ENCODE measurements around the gene POLD2. TPM values are rescaled to one million over a fixed set of nuclear protein-coding genes. Genes with fewer than 3 reads are reported as not detected.
A peak's percentile ranks its signal among the peaks of the same experiment; 100 is the strongest.
"Not testable (repeated sequence)": the region's sequence is repeated elsewhere in the genome, so short reads cannot be mapped to it uniquely, and the experiment has no call there.

POLD2 gene
- total RNA-seq, 1 experiment from 2014 or later: 186 TPM

GRCh38 chr7:44126574-44126973, 3.2 kb upstream of the POLD2 start:
- H3K27me3 ChIP-seq, H3K9me3 ChIP-seq, DNase-seq, H3K4me3 ChIP-seq, H3K36me3 ChIP-seq: not testable (repeated sequence)

- DNase-seq: no peak
- Histone ChIP-seq H3K36me3 (peaks cover 25% of the 10 kb centered on the region), H3K27me3 (no peaks in the 10 kb centered on the region), H3K9me3 (no peaks in the 10 kb centered on the region), H3K4me3 (no peak overlapping the region)
These were observed 1.5 kb upstream of the POLD2 start for GRCh38 chr7:44124822-44125202.

GRCh38 chr7:44122529-44122928, 819 bp downstream of the POLD2 start:
- H3K27me3 ChIP-seq: no peaks in the 10 kb centered on the region
- no peaks in the 10 kb centered on the region for H3K9me3 ChIP-seq
- H3K36me3 ChIP-seq: peaks cover 38% of the 10 kb centered on the region
- peak overlapping the region; percentile 71 for H3K4me3 ChIP-seq
- DNase-seq: no peak

- peak overlapping the region; percentile 71; the same call in 1 of the 2 replicates for H3K4me3 ChIP-seq
- H3K36me3 ChIP-seq: peaks cover 39% of the 10 kb centered on the region
- no peak for DNase-seq
- no peaks in the 10 kb centered on the region for H3K27me3 ChIP-seq
- no peaks in the 10 kb centered on the region for H3K9me3 ChIP-seq
These were observed 1.5 kb downstream of the POLD2 start for GRCh38 chr7:44121761-44122420.

GRCh38 chr7:44120395-44120794, 3.0 kb downstream of the POLD2 start:
- DNase-seq: no peak
- Histone ChIP-seq H3K4me3 (no peak overlapping the region), H3K27me3 (no peaks in the 10 kb centered on the region), H3K36me3 (peaks cover 51% of the 10 kb centered on the region), H3K9me3 (no peaks in the 10 kb centered on the region)

GRCh38 chr7:44119829-44120380, 3.4 kb downstream of the POLD2 start:
- no peak for DNase-seq
- H3K36me3 ChIP-seq: peaks cover 54% of the 10 kb centered on the region
- no peaks in the 10 kb centered on the region for H3K9me3 ChIP-seq
- no peak overlapping the region for H3K4me3 ChIP-seq
- no peaks in the 10 kb centered on the region for H3K27me3 ChIP-seq

- Histone ChIP-seq H3K4me3 (no peak overlapping the region), H3K27me3 (no peaks in the 10 kb centered on the region), H3K36me3 (peaks cover 72% of the 10 kb centered on the region), H3K9me3 (no peaks in the 10 kb centered on the region)
- no peak for DNase-seq
These were observed 5.4 kb downstream of the POLD2 start for GRCh38 chr7:44117801-44118429.

- DNase-seq: no peak
- Histone ChIP-seq H3K27me3 (no peaks in the 10 kb centered on the region), H3K9me3 (no peaks in the 10 kb centered on the region), H3K4me3 (no peak overlapping the region), H3K36me3 (peaks cover 78% of the 10 kb centered on the region)
These were observed 6.3 kb downstream of the POLD2 start for GRCh38 chr7:44116789-44117666.

- DNase-seq: no peak
- Histone ChIP-seq H3K4me3 (no peak overlapping the region), H3K36me3 (peaks cover 76% of the 10 kb centered on the region), H3K27me3 (no peaks in the 10 kb centered on the region), H3K9me3 (no peaks in the 10 kb centered on the region)
These were observed 7.1 kb downstream of the POLD2 start for GRCh38 chr7:44116087-44116788.

GRCh38 chr7:44114586-44115310, 8.6 kb downstream of the POLD2 start:
- no peak overlapping the region for H3K4me3 ChIP-seq
- H3K9me3 ChIP-seq: no peaks in the 10 kb centered on the region
- no peaks in the 10 kb centered on the region for H3K27me3 ChIP-seq
- peaks cover 75% of the 10 kb centered on the region for H3K36me3 ChIP-seq
- no peak for DNase-seq

GRCh38 chr7:44113764-44114354, 9.5 kb downstream of the POLD2 start:
- H3K27me3 ChIP-seq: no peaks in the 10 kb centered on the region
- DNase-seq: no peak
- no peaks in the 10 kb centered on the region for H3K9me3 ChIP-seq
- H3K4me3 ChIP-seq: no peak overlapping the region
- peaks cover 76% of the 10 kb centered on the region for H3K36me3 ChIP-seq

GRCh38 chr7:44112997-44113763, 10.2 kb downstream of the POLD2 start:
- peaks cover 77% of the 10 kb centered on the region for H3K36me3 ChIP-seq
- no peak for DNase-seq
- H3K4me3 ChIP-seq: no peak overlapping the region
- no peaks in the 10 kb centered on the region for H3K27me3 ChIP-seq
- H3K9me3 ChIP-seq: no peaks in the 10 kb centered on the region

GRCh38 chr7:44112231-44112996, 10.9 kb downstream of the POLD2 start:
- Histone ChIP-seq H3K4me3 (no peak overlapping the region), H3K36me3 (peaks cover 76% of the 10 kb centered on the region), H3K9me3 (no peaks in the 10 kb centered on the region), H3K27me3 (no peaks in the 10 kb centered on the region)
- no peak for DNase-seq

GRCh38 chr7:44111761-44112160, 11.6 kb downstream of the POLD2 start:
- H3K9me3 ChIP-seq: no peaks in the 10 kb centered on the region
- peaks cover 79% of the 10 kb centered on the region for H3K36me3 ChIP-seq
- DNase-seq: no peak
- no peaks in the 10 kb centered on the region for H3K27me3 ChIP-seq
- H3K4me3 ChIP-seq: no peak overlapping the region
